SU-DHL-6 (cell line): Measurements from ENCODE around the gene GDAP2.

Experiments used
- CTCF ChIP-seq: fragments of 200-600 bp; sonication (generic); IDR thresholded peaks from one replicate; pipeline ENCODE4 v1.5.1; 2017; ENCODE audit warnings: antibody characterized with exemption, mild to moderate bottlenecking, low read length, moderate library complexity; ENCODE audit not compliant: insufficient read depth, poor library complexity, severe bottlenecking
- EZH2phosphoT487 ChIP-seq: fragments of 200-600 bp; sonication (generic), shearing (Covaris generic); conservative IDR thresholded peaks from 2 replicates; pipeline ENCODE4 v1.6.1; 2018; ENCODE audit warnings: mild to moderate bottlenecking, antibody characterized with exemption, low read length, moderate library complexity, mixed read lengths

- TF ChIP-seq CTCF (no peak), EZH2phosphoT487 (no peak)
These were observed 101.2 kb downstream of the GDAP2 start for GRCh38 chr1:117828201-117828600.
